ENCODE data around the gene HEBP1. TPM values are rescaled to one million over a fixed set of nuclear protein-coding genes. Genes with fewer than 3 reads are reported as not detected.

HEBP1 gene
- total RNA-seq, 1 experiment from 2014 or later = 22.2 TPM

DNA sequence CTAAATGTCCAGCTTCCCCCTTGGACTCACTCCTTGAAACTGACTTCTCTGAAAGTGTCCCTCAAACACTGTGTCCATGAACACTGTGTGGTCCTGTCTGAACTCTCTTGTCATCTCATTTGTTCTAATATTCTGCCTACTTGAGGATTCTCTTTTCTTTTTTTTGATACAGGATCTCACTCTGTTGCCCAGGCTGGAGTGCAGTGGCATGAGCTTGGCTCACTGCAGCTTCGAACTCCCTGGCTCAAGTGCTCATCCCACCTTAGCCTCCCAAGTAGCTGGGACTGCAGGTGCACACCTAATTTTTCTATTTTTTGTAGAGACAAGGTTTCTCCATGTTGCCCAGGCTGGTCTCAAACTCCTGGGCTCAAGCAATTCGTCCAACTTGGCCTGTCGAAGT is 4.9 kb upstream of the HEBP1 start:
- Histone ChIP-seq H3K14ac (ENCODE audit: insufficient read depth, low read length) (no peak overlapping the region), H4K20me1 (ENCODE audit: control insufficient read depth, insufficient read depth, insufficient read length) (no peaks in the 10 kb centered on the region), H3K4ac (ENCODE audit: low read depth, low read length) (no peak overlapping the region), H3K79me1 (ENCODE audit: insufficient read depth, low read depth, low read length, poor library complexity, severe bottlenecking) (no peaks in the 10 kb centered on the region), H3T11ph (ENCODE audit: low read length) (no peak overlapping the region), H4K5ac (ENCODE audit: insufficient read length, low read depth, low read length) (no peak overlapping the region), H3K56ac (ENCODE audit: insufficient read length, low read depth, low read length) (no peak overlapping the region), H2BK20ac (ENCODE audit: low read depth, low read length, poor library complexity, severe bottlenecking) (no peak overlapping the region), H3K4me2 (ENCODE audit: insufficient read depth, insufficient read length, low read length) (no peak overlapping the region), H2AFZ (ENCODE audit: low read length) (no peak overlapping the region), H2BK15ac (ENCODE audit: low read depth, low read length) (no peak overlapping the region), H3K4me1 (ENCODE audit: insufficient read depth, low read length) (peaks cover 7% of the 10 kb centered on the region; the same call in 1 of the 2 replicates), H3K27ac (ENCODE audit: insufficient read length, low read depth, low read length) (no peak overlapping the region), H3K18ac (ENCODE audit: insufficient read length, low read depth, low read length) (no peak overlapping the region), H3K9ac (ENCODE audit: extremely low read depth, insufficient read length, low read length) (no peak overlapping the region), H2BK12ac (ENCODE audit: insufficient read length, low read depth, low read length) (no peak overlapping the region), H2BK5ac (ENCODE audit: insufficient read length, low read length) (no peak overlapping the region), H3K27me3 (ENCODE audit: insufficient read depth, low read length) (no peaks in the 10 kb centered on the region; the same call in 1 of the 2 replicates), H4K91ac (ENCODE audit: insufficient read length, low read depth, low read length) (no peak overlapping the region), H3K79me2 (ENCODE audit: insufficient read depth, low read length) (no peaks in the 10 kb centered on the region), H2AK5ac (ENCODE audit: insufficient read length, low read length) (no peak overlapping the region), H2BK120ac (ENCODE audit: low read depth, low read length, poor library complexity, severe bottlenecking) (no peak overlapping the region), H3K23ac (ENCODE audit: insufficient read length, low read depth, low read length) (no peak overlapping the region), H3K23me2 (ENCODE audit: insufficient read length, low read depth, low read length, poor library complexity, severe bottlenecking) (peaks cover 9% of the 10 kb centered on the region), H4K8ac (replicated peaks; ENCODE audit: insufficient read length, low read depth, low read length) (no peak overlapping the region), H3K9me3 (ENCODE audit: control insufficient read depth, low read depth, low read length) (no peaks in the 10 kb centered on the region)
- Mint-ChIP-seq H3K9me3 (peaks cover 0 to 3% of the 10 kb centered on the region in 2 experiments; a peak in 2 of 5 replicates), H3K27ac (peak overlapping the region in 2 of 3 experiments; percentile 42 to 83; a peak in 2 of 7 replicates), H3K27me3 (ENCODE audit: low read depth) (peaks cover 24% of the 10 kb centered on the region), H3K4me1 (peaks cover 26 to 37% of the 10 kb centered on the region in 2 experiments), H3K4me3 (no peak overlapping the region), H3K36me3 (ENCODE audit: insufficient read depth in 1 of 3, low read depth in 3 of 3) (peaks cover 4 to 15% (median 14%) of the 10 kb centered on the region in 3 experiments)
- no CpG with 5 or more reads among the region's 3 CpGs for WGBS (ENCODE audit: extremely low coverage, insufficient read length, low lambda C conversion rate)
- DNase-seq = no peak
- TF ChIP-seq, protein P1, sequence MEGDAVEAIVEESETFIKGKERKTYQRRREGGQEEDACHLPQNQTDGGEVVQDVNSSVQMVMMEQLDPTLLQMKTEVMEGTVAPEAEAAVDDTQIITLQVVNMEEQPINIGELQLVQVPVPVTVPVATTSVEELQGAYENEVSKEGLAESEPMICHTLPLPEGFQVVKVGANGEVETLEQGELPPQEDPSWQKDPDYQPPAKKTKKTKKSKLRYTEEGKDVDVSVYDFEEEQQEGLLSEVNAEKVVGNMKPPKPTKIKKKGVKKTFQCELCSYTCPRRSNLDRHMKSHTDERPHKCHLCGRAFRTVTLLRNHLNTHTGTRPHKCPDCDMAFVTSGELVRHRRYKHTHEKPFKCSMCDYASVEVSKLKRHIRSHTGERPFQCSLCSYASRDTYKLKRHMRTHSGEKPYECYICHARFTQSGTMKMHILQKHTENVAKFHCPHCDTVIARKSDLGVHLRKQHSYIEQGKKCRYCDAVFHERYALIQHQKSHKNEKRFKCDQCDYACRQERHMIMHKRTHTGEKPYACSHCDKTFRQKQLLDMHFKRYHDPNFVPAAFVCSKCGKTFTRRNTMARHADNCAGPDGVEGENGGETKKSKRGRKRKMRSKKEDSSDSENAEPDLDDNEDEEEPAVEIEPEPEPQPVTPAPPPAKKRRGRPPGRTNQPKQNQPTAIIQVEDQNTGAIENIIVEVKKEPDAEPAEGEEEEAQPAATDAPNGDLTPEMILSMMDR (conservative IDR thresholded peaks at IDR 0.05) = no peak

All from H9 (cell line).